Glomerular visceral epithelial cell (primary cell): Measurements from ENCODE around the gene GCC2.
"Not testable (repeated sequence)": the region's sequence is repeated elsewhere in the genome, so short reads cannot be mapped to it uniquely, and the experiment has no call there.

Experiments
- DNase-seq: peaks from one replicate; pipeline ENCODE4 v3.0.0-alpha.2; 2016; ENCODE audit errors: extremely low spot score

Gene GCC2

DNA sequence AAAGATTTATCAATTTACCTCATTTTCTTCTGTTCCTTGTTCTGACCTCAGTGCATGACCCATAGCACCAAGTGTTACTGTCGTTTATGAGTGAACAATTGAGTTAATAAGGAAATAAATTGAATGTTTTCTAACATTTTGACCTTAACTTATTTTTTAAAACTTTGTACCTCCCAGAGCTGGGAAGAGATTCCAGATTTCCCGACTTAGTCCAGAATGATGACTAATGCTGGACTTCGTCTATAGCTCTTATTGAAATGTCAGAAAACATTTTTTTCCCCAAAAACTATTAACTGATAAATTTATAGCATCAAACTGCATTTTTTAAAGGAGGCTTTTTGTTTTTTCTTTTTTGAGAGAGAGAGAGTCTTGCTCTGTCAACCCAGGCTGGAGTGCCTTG, 63.4 kb downstream of the GCC2 start:
- not testable (repeated sequence) for DNase-seq

DNA sequence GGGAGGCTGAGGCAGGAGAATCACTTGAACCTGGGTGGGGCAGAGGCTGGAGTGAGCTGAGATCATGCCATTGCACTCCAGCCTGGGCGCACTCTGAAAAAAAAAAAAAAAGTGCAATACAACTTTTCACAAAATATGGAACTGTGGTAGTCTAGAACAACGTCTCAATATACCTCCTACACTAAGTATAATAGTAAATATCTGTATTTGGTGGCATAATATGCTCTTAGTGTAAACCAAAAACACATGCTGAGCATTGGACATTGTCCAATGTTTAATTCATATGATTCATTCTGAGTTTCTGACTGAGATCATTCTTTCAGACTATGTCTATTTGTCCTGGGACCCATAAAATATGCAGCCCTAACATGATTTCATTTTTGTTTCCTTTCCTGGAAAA, 65.5 kb downstream of the GCC2 start:
- not testable (repeated sequence) for DNase-seq

DNA sequence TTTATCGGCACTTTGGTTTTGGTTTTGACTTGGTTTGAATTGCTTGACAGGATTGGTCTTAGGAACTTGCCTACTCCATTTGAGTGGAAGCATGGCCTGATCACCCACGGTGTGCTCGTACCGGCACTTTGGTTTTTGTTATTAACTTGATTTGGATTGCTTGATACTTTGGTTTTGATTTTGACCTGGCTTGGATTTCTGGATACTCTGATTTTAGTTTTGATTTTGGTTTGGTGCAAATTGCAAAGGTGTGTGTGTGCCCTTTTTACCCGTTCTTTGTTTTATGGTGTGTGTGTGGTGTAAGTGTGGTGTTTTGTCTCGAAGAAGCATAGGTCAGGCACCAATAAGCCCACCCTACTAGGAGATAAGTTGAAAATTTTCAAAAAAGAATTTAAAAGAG, 75.7 kb downstream of the GCC2 start:
- not testable (repeated sequence) for DNase-seq

DNA sequence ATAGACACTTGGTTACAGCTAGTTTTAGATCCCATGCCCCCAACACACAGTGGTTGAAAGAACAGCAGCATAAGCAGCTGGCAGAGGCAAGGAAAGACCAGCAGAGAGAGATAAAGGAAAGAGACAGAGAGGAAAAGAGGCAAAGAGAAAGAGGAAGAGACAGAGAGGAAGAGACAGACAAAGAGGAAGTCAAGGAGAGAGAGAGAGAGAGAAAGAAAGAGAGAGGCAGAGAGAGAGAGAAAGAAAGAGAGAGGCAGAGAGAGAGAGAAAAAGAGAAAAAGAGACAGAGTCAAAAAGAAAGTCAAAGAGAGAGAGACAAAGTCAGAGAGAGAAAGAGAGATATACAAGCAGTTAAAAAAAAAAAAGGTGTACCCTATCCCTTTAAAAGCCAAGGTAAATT, 76.3 kb downstream of the GCC2 start:
- DNase-seq, result not testable (repeated sequence)

DNA sequence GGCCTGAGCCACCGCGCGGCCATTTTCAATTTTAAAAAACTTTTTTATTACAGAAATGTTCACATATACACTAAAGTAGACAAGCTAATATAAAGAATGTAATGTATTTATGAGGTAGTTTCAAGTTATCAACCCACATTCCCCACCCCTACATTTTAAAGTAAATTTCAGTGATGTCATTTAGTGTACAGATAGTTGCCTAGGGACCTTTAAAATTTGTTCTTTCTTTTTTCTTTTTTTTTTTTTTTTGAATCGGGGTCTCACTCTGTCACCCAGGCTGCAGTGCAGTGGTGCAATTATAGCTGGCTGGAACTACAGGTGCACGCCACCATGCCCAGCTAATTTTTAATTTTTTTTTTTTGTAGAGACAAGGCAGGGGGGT, 82.7 kb downstream of the GCC2 start:
- DNase-seq, result no peak

DNA sequence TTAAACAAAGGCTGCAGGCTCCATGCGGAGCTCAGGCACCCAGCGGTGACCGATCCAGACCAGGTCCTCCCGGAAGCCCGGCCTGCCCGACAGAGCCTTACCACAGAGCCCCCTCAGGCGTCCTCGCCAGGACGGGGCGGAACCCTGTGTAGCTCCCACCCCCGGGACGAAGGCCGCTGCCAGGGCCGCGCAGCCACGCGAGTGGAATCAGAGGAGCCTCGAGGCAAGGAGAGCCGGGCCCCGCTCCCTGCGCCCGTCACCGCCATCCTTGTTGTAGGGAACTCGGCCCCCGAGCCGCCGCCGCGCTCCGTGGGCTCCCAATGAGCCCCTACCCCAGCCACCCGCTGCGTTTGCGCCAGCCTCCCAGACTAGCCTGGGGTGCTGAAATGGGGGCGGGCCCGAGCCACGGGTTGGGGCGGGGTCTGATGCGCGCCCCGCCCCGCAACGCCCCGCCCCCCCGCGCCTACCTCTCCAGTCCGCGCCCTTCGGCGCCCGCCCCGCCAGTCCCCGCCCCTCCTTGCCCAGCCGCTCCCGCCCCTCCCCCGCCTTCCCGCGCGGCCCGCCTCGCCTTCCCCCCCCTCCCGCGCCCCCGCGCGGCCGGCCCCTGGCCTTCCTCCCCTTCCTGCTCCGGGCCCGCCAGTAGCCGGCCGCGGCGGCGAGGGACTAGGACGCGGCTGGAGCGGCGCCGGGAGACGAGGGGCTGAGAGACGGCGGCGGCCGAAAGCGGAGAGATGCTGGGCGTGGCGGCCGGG, 85.0 kb downstream of the GCC2 start, which contains the start of gene LIMS1:
Gene LIMS1 (plus strand): TSS at position 639 of the 752 bp plus-strand sequence. CDS start 93 bp downstream, at position 732.
- peak; percentile 95 for DNase-seq

DNA sequence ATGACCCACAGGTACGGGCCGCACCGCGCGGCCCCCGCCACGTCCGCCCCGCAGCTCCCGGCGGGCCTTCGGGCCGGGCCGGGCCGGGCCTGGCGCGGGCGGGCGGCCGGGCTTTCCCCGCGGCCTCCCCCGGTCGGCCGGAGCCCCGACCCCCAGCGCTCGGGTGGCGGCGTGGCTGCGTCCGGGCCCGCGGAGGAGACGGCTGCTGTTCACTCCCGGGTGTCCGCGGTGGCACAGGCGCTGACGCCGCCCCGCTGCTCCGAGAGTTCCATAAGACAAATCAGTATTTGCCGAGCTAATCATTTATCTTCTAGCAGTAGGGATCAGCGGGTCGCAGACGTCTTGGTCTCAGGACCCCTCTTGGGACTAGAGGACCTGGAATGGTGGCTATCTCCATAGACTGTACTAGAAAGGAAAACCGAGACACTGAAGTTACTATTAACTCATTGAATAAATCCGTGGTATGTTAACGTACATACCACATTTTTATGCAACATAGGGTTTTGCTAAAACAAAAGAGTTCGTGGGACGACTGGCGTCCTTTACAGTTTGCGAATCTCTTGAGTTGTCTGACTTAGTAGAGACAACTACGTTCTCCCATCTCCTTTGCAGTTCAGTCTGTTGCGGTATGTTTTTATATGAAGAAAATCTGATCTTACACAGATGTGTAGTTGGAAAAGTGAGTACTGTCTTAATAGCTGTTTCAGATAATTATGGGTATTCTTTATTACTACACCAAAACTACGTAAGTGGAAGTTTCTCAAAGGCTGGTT, 85.8 kb downstream of the GCC2 start:
- DNase-seq, result peak; percentile 61

DNA sequence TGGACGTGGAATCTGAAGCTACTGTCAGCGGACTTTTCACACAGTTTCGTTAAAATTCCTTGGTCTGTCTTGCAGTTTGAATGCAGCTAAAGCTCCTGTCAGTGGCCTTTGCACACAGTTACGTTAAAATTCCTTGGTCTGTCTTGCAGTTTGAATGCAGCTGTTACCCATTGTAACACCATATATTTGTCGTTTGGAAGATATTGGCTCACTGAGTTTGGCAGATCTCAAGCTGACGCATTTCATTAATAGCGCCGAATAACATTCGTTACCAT, 86.3 kb downstream of the GCC2 start:
- peak; percentile 15 for DNase-seq

DNA sequence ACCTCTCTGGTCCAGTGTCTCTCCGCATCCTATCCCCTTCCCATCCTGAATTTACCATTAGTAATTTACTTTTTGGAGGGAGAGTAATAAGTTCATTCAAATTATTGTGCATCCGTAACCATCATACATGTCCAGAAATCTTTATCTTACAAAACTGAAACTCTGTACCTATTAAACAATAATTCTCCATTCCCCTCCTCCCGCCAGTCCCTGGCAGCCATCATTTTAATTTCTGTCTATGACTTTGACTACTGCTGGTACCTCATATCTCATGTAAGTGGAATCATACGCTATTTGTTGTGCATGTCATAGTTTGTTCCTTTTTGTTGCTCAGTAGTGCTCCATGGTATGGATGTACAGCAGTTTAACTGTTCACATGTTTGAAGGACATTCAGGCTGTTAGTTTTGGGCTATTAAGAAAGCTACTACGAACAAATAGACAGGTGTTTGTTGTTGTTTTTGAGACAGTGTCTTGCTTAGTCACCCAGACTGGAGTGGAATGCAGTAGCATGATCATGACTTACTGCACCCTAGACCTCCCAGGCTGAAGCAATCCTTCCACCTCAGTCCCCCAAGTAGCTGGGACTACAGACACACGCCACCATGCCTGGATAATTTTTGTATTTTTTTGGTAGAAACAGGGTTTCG, 87.3 kb downstream of the GCC2 start:
- DNase-seq, result peak; percentile 62

DNA sequence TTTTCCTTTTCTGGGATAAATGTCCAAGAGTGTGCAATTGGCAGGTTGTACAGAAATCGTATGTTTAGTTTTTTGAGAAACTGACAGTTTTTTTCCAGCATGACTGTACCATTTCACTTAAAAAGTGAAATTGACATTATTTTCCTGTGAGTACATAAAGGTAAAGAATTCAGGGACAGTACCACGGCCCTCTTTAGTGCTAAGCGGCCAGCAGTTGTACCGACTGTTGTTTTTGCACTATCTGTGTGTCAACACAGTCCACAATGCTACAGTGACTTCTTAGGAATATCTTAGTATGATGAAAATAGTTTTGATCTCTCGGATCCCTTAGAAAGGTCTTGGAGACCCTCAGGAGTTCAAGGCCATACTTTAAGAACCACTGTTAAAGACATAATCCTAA, 87.9 kb downstream of the GCC2 start:
- DNase-seq, result no peak

DNA sequence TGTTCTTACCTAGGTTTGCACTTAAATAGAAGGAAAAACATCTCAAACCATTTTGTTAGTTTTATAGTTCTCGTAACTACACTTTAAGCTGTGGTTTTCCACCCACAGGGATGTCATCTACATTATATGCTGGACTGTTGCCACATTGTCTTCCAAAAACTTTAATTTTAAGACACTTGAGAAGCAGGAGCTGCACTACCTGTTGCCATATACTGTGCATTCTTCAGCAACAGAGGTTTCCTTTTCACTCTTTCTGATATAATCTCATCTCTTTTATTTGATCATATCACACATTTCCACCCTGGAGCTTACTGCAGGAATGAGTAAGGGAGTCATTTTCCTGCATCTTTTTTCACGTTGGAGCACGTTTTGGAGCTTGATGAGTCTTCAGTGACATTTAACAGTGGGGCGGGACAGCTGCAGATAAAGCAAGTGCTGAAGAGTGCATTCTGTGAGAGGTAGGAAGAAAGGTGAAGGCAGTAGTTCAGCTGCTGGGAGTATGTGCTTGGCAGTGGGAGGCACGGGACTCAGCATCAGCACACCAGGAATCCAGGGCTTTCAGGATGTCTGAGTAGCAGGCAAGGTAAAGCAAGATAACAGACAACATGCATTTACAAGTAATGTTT, 89.1 kb downstream of the GCC2 start:
- DNase-seq, result no peak

DNA sequence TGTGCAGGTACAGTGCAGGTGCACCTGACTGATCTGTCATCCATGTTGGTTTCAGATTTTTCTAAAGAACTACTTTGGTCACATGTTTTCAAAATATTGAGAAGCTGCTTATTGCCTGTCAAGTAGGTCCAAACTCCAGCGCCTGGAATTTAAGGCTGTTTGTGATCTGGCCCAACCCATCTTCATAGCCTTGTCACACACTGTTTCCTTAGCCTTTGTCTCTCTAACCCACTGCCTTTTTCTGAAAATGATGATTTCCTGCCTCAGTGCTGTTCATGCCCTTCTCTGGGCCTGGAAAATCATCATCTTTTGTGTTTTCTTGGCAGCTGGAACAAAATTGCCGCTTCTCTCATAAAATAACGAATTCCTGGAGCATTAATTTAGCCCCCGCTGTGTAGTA, 92.4 kb downstream of the GCC2 start:
- DNase-seq, result no peak

DNA sequence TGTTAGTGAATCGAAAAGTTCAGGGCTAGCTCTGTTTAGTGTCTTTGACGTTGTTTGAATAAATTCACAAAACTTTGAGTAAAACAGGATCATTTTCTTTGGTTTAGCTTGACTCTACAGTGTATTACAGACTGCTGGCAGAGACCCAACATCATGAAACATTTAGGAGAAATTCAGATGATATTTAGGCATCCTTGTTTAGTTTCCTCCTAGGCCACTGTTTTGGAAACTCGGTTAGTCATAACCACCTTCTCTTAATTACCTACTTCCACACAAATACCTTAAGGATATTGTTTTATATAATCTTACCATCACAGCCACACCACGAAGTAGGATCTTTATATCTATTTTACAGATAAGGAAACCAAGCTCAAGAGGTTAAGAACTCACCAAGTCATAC, 93.1 kb downstream of the GCC2 start:
- DNase-seq, result no peak

DNA sequence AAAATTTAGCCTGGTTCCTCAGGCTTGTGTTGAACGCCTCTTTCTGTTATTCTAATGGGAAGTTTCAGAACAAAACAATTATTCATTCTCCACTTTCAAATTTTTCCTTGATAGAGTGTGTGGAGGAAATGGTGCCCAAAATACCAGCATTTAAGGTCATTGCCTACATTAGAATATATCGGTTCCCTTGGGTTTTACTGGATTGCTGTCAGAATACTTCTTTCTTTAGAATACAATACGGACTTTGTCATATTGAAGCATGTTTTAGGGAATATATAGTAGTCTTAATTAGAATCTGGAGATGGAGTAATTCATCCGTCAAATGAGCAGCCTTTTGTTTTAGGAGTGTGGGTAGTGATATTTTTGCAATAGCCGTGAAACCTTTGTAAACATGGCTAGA, 98.6 kb downstream of the GCC2 start:
- DNase-seq, result no peak

DNA sequence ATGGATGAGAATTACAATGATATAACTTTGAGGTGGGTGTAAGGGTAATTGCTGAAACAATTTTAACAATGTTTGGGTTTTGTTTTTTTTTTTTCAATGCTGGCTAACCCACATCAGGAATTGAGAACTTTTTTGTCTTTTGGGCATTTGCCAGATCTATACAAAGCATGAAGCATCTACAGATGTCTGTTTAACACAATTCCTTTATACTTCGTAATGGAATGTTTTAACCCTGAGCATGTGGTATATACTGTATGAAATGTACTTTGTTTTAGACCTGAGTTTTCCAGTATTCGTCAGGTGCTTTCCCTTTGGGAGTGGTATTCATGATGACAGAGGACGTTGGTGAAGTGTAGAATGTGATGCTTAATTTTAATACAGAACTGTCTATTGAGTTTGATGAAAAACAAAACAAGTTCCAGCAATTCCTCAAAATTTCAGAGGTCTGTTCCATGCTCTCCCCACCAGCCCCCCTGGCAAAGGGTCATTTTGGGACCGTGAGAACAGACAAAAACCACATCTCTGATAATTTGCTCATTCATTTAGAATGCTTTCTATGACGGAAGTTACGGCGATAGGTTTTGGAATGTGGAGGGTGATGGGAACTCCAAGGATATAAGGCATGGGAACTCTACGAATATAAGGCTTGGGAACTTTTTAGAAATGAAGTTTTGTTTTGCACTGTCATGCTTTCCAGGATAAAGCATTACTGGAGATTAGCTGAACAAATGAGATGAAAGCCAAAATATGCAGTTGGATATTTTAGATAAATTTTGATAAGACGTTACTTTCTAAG, 99.4 kb downstream of the GCC2 start:
- no peak for DNase-seq

DNA sequence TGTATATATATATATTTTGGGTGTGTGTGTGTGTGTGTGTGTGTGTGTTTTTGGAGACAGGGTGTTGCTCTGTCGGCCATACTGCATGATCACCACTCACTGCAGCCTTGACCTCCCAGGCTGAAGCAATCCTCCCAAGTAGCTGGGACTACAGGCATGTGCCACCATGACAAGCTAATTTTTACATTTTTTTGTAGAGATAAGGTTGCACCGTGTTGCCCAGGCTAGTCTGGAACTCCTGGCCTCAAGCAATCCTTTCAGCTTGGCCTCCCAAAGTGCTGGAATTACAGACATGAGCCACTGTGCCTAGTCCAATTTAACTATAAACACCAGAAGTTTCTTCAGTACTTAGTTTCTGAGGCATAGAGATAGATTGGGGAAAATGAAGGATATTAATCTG, 103.6 kb downstream of the GCC2 start:
- DNase-seq, result no peak

DNA sequence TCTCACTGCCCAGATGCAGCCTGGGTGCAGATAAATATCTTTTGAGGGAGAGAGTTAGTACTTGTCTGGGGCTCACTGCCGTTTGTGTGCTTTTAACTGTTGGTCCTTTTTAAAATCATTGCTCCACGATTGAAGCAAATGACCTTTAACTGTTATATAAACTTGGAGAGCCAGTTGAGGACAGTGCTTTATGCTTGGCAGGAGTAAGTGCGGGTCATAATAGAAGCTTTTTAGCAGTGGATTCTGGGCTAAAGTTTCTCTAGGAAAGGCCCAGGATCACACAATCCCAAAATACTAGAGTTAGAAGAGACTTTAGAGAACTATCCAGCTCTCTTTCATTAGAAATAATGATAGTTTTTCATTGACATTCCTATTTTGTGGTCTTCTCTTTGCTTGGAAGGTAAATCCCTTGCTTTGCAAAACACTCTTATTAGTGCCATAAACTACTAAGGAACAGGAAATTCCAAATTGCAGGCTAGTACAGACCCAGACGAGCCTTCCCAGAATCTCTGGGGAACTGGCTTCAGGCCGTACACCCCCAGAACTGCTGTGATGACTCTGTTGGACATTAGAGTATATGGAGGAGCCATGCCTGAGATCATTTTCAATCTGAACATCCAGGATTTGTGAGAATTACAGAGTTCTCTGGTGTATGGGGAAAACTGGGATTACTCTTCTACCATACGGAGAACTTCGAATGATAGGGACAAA, 104.4 kb downstream of the GCC2 start:
- DNase-seq, result no peak

DNA sequence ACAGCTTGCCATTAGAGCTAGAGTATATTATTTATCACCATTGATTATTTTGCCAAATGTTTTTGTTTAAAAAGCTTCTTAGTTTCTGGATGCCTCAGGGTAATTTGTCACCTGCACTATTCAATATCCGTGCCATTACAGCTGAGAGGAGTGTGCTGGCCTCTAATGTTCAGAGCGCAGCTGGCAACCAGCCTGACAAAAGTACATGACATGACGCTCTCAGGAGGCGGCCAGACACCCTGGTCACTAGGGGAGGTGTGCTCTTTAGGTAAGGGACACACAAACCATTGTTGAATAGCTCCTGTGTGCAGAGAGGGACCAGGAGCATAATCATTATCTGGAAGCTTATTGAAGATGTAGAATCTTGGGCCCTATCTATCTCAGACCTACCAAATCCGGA, 105.5 kb downstream of the GCC2 start:
- no peak for DNase-seq

DNA sequence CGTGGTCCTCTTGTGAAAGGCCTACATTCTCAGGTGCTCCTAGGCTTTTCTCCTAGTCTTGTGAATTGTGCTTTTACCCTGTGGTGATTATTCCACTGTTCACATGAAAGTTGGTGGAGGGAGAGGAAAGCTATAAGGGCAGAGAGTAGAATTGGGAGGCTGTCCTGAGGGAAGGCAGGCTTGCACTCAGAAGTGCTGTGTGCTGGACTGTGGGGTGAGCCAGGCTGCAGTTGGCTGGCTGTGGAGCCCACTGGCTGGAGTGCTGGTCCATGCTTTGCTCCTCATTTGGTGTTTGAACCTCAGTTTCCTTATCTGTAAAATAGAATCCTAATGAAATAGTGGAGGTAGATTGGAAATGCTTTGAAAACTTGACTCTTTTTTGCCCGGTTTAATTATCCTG, 106.6 kb downstream of the GCC2 start:
- no peak for DNase-seq

DNA sequence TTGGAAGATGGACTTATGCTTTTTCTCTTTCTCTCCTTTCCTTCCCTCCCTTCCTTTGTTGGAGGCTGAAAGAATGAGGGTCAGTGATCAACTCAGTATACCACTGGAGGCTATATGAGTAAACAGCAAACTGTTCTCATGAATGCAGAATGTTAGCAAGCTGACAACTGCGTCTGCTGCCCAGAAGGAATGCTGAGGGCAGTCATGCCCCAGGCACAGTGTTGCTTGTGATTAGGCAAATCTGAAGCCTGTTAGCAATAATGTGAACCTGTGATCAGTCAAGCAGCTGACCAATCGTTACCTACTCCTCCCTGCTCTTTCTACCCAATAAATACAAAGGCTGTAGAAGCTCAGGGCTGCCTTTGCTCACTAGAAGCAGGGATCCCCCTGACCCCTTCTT, 107.6 kb downstream of the GCC2 start:
- DNase-seq, result not testable (repeated sequence)
